Measurements from ENCODE around the gene TMEM200B.
"Not testable (repeated sequence)": the region's sequence is repeated elsewhere in the genome, so short reads cannot be mapped to it uniquely, and the experiment has no call there.

Gene TMEM200B

GRCh38 chr1:29105822-29106221, 17.9 kb downstream of the TMEM200B start:
- no peak for DNase-seq

- no peak for DNase-seq
These were observed 23.2 kb downstream of the TMEM200B start for GRCh38 chr1:29100487-29100886.

GRCh38 chr1:29099286-29099685, 24.4 kb downstream of the TMEM200B start:
- DNase-seq: no peak

- DNase-seq: peak; percentile 17
These were observed 27.3 kb downstream of the TMEM200B start for GRCh38 chr1:29096231-29096886.

GRCh38 chr1:29094954-29095353, 28.7 kb downstream of the TMEM200B start:
- DNase-seq: no peak

- no peak for DNase-seq
These were observed 29.3 kb downstream of the TMEM200B start for GRCh38 chr1:29094433-29094832.

- DNase-seq: not testable (repeated sequence)
These were observed 31.0 kb downstream of the TMEM200B start for GRCh38 chr1:29092704-29093103.

GRCh38 chr1:29090937-29091618, 32.6 kb downstream of the TMEM200B start:
- no peak for DNase-seq

GRCh38 chr1:29084196-29084521, 39.5 kb downstream of the TMEM200B start:
- DNase-seq: no peak

- no peak for DNase-seq
These were observed 40.1 kb downstream of the TMEM200B start for GRCh38 chr1:29083317-29084195.

- no peak for DNase-seq
These were observed 41.2 kb downstream of the TMEM200B start for GRCh38 chr1:29082519-29082918.

GRCh38 chr1:29081201-29081600, 42.5 kb downstream of the TMEM200B start:
- no peak for DNase-seq

GRCh38 chr1:29079916-29080629, 43.6 kb downstream of the TMEM200B start:
- not testable (repeated sequence) for DNase-seq

- DNase-seq: no peak
These were observed 46.5 kb downstream of the TMEM200B start for GRCh38 chr1:29077155-29077554.
